Thymus (tissue), 11 donors: ENCODE results near the gene NEDD4L. TPM values are rescaled to one million over a fixed set of nuclear protein-coding genes. Genes with fewer than 3 reads are reported as not detected.

Source experiments
- DNase-seq, 9 donors: peaks; one replicate each; pipeline ENCODE4 v3.0.0-alpha.2; 2013; ENCODE audit warnings: low spot score in 9 of 9, low read depth in 6 of 9, missing footprints in 1 of 9
- H3K27ac ChIP-seq, 2 donors: one replicate each; pipeline ENCODE4 v1.5.1; 2013; ENCODE audit warnings: control low read depth in 1 of 2, low read depth in 1 of 2, low read length in 1 of 2, mild to moderate bottlenecking in 1 of 2, moderate library complexity in 1 of 2
- H3K27me3 ChIP-seq, 2 donors: one replicate each; pipeline ENCODE4 v1.5.1; 2013; ENCODE audit warnings: low read length in 1 of 2; ENCODE audit not compliant: control insufficient read depth in 2 of 2, insufficient read depth in 1 of 2
- H3K36me3 ChIP-seq, 2 donors: one replicate each; pipeline ENCODE4 v1.5.1; 2013; ENCODE audit warnings: low read length in 1 of 2, mild to moderate bottlenecking in 1 of 2, moderate library complexity in 1 of 2; ENCODE audit not compliant: control insufficient read depth in 2 of 2, insufficient read depth in 2 of 2
- H3K4me1 ChIP-seq, 2 donors: one replicate each; pipeline ENCODE4 v1.5.1; 2013; ENCODE audit warnings: low read length in 2 of 2; ENCODE audit not compliant: control insufficient read depth in 2 of 2, insufficient read depth in 2 of 2
- H3K4me3 ChIP-seq, 2 donors: one replicate each; pipeline ENCODE4 v1.5.1; 2013; ENCODE audit warnings: low read length in 2 of 2, control low read depth in 1 of 2, mild to moderate bottlenecking in 1 of 2
- H3K9me3 ChIP-seq, 2 donors: one replicate each; pipeline ENCODE4 v1.5.1; 2013; ENCODE audit warnings: low read length in 1 of 2, mild to moderate bottlenecking in 1 of 2; ENCODE audit not compliant: control insufficient read depth in 2 of 2, insufficient read depth in 1 of 2
- WGBS: extraction: QIAGEN DNeasy Blood & Tissue Kit; methylation state at CpG from one replicate; pipeline ENCODE4 v1.1.7; 2013; 5-methylcytosine and 5-hydroxymethylcytosine counted together
- polyA plus RNA-seq: library from polyadenylated mRNA; stranded (reverse); fragments of 200-250 nt; gene quantifications from one replicate; pipeline ENCODE4 v1.2.3, GENCODE V29; 2013
- total RNA-seq: library from RNA; stranded (reverse); fragments of 120-200 nt; gene quantifications from one replicate; pipeline ENCODE4 v1.2.4, GENCODE V29; 2013
- donor health status: healthy.

Gene NEDD4L
- total and polyA plus RNA-seq, 2 donors, result 6.5 to 11.8 TPM

DNA sequence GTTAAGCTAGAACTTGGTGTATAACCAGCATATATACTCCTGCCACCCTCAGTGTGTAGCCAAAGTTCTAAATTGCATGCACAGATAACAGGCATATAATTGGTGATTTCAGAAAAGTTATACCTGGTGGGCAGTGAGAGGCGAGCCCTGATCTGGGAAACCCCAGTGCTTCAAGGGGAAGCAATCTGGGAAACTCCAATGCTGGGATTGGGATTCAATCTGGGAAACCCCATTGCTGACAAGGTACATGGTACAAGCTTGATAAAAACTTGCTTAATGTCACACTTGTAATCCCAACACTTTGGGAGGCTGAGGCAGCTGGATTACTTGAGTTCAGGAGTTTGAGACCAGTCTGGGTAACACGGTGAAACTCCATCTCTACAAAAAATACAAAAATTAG is 147.6 kb downstream of the NEDD4L start:
- DNase-seq, result no peak
- Histone ChIP-seq H3K4me3 (no peak overlapping the region), H3K27ac (no peak overlapping the region), H3K36me3 (no peaks in the 10 kb centered on the region), H3K27me3 (peaks cover 0 to 17% of the 10 kb centered on the region in 2 donors), H3K4me1 (no peaks in the 10 kb centered on the region), H3K9me3 (no peaks in the 10 kb centered on the region)
- 96% methylated on average over 2 of the region's 2 CpGs for WGBS

DNA sequence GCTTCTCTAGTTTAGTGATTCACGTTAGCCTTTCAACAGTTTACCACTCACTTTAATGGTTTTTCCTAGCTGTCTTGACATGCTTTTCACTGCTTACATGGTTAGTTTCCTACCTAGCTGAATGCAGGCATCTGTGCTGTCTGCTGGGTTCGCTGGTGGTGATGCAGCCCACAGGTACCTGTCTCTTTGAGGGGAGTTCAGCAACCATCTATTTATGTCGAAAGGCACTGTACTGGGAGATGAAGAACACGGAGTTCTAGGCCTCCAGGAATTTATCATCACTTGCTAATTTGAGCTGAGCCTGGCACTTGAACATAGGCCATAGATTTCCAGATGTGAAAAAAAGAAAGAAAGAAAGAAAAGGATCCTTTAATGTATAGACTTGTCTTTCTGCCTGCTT is 148.5 kb downstream of the NEDD4L start:
- DNase-seq, result no peak
- Histone ChIP-seq H3K4me3 (no peak overlapping the region), H3K4me1 (no peaks in the 10 kb centered on the region), H3K27ac (no peak overlapping the region), H3K27me3 (peaks cover 0 to 17% of the 10 kb centered on the region in 2 donors), H3K9me3 (no peaks in the 10 kb centered on the region), H3K36me3 (no peaks in the 10 kb centered on the region)
- WGBS, result 94% methylated on average over 4 of the region's 4 CpGs

DNA sequence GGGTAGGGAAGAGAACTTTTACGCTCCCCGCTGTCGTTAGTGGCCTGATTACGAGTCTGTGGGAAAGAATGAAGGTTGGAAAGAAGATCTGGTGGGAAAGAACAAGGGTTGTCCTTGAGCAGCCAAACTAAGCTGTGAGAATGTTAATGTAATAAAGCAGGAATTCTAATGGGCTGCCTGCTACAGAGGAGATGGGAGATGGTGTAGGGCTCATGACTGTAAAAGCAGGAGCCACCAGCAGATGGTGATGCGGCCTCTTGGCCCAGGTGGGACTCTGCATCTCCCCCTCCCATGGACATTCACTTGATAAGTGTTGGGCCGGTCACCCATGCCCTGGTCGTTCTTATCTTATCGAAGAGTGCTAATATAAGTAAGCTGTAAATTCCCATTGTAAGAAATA is 150.0 kb downstream of the NEDD4L start:
- WGBS, result 95% methylated on average over 8 of the region's 8 CpGs

DNA sequence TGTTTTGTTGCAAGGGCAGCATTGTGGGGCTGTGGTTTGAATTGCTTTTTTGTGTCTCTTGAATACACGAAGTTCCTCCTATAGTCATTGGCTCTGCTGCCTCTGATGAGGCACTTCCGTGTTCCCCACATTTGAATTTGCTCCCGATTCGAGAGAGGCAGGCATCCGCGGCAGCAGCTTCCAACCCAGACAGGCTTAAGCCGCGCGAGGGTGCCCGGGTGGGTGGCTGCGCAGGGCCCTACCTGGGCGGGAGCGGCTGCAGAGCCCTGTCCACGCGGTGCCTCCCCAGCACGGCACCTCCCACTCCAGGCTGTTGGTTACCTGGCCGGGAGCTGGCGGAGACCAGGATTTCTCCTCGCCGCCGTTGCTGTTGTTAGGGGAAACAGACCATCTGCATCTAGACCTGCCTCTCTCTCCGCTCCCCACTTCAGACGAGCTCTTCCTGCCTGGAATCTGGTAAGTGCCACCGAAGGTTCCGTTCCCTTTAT is 151.3 kb downstream of the NEDD4L start:
- 4% methylated on average over 25 of the region's 25 CpGs for WGBS
- H3K4me3 ChIP-seq, result peak overlapping the region; percentile 16 to 19
- no peaks in the 10 kb centered on the region for H3K9me3 ChIP-seq
- no peak overlapping the region for H3K27ac ChIP-seq
- H3K36me3 ChIP-seq, result no peaks in the 10 kb centered on the region
- peak in 2 of 9 donors; percentile 4 to 27 for DNase-seq
- no peaks in the 10 kb centered on the region for H3K4me1 ChIP-seq
- H3K27me3 ChIP-seq, result peaks cover 0 to 17% of the 10 kb centered on the region in 2 donors

More for the DNA sequence above, 150.0 kb downstream of the NEDD4L start:
- no peak for DNase-seq
- Histone ChIP-seq H3K4me1 (no peaks in the 10 kb centered on the region), H3K36me3 (no peaks in the 10 kb centered on the region), H3K27ac (no peak overlapping the region), H3K9me3 (no peaks in the 10 kb centered on the region), H3K4me3 (no peak overlapping the region), H3K27me3 (peaks cover 0 to 17% of the 10 kb centered on the region in 2 donors)

DNA sequence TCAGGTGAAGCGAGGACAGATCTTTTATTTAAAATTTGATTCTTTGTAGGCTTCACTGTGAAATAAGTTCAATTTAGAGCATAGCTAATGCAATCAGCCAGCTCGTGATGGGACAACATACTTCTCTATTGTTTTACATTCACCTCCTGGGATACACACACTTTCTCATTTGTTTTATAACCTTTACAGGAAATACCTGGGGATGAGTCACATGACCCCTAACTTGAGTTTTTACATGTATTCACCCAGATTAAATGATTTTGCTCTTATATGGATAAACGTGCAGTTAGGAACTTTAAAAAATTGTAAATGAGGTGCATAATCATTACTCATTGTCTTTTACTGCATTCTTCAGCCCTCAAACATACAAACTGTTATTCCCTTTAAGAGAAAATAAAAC is 152.1 kb downstream of the NEDD4L start:
- WGBS, result 87% methylated on average over 3 of the region's 3 CpGs
- Histone ChIP-seq H3K27ac (no peak overlapping the region), H3K4me1 (no peaks in the 10 kb centered on the region), H3K9me3 (no peaks in the 10 kb centered on the region), H3K4me3 (no peak overlapping the region), H3K27me3 (peaks cover 0 to 17% of the 10 kb centered on the region in 2 donors), H3K36me3 (no peaks in the 10 kb centered on the region)
- no peak for DNase-seq

DNA sequence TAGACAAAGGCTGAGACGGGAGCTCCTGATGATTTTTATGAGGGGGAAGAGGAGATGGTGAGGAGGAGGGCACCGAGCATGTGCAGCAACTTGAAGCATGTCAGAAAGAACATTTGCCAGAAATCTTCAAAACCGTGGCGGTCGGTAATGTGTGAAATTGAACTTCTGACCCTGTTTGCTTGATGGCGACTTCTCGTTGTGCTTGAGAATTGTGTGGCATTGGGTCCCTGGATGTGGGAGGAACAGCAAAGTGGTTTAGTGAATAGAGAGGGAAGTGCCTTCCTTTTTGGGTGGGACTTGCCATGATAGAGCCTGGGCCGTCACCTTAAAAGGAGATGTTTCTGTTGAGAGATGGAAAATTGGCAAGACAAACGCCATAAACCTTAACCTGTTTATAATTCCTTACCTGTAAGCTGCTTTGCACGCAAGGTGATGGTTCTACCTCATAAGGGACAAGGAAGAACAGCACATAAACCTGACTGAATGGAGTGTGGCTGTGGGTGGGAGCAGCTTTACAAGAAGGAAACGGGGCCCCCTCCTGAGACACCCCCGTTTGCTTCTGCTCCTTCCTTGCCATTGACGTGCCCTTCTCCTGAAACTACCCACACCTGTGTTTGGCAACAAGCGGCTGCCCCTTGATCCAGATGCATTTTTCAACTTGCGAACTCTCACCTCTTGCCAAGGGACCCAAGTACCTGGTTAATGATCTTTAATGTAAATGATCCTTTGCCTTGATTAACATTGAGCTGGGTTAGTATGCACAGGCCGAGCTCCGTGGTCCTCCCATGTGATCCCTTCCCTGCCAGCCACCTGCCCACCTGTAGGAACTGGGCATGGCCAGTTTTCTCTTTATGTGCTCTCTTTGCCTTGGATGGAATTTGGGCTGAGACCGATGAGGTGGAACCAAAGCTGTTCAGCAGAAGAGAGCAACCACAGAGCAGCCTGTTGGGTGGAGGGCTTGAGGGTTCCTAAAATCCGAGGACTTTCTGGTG is 153.2 kb downstream of the NEDD4L start:
- H3K4me3 ChIP-seq, result no peak overlapping the region
- no peaks in the 10 kb centered on the region for H3K9me3 ChIP-seq
- no peak for DNase-seq
- H3K36me3 ChIP-seq, result no peaks in the 10 kb centered on the region
- H3K27me3 ChIP-seq, result peaks cover 0 to 17% of the 10 kb centered on the region in 2 donors
- no peak overlapping the region for H3K27ac ChIP-seq
- 94% methylated on average over 19 of the region's 19 CpGs for WGBS
- H3K4me1 ChIP-seq, result no peaks in the 10 kb centered on the region

DNA sequence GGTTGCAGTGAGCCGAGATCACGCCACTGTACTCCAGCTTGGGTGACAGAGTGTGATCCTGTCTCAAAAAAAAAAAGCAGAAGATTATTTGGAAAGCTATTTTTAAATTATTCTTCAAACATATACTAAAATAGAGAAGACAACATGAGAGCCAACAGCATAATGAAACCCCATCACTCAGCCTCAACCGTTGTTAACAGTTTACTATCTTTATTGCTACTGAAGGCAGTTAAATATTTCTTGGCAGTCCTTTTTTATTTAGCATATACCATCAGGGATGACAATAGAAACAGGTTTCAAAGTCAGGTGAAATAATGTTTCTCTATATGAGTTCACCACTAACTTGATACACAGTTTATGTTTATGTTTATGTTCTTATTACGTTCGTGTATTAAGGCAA is 157.2 kb downstream of the NEDD4L start:
- no peaks in the 10 kb centered on the region for H3K4me1 ChIP-seq
- H3K27ac ChIP-seq, result no peak overlapping the region
- whole genome bisulfite sequencing, result 90% methylated on average over 5 of the region's 5 CpGs
- no peaks in the 10 kb centered on the region for H3K9me3 ChIP-seq
- H3K27me3 ChIP-seq, result no peaks in the 10 kb centered on the region
- DNase-seq, result no peak
- H3K36me3 ChIP-seq, result no peaks in the 10 kb centered on the region
- no peak overlapping the region for H3K4me3 ChIP-seq

DNA sequence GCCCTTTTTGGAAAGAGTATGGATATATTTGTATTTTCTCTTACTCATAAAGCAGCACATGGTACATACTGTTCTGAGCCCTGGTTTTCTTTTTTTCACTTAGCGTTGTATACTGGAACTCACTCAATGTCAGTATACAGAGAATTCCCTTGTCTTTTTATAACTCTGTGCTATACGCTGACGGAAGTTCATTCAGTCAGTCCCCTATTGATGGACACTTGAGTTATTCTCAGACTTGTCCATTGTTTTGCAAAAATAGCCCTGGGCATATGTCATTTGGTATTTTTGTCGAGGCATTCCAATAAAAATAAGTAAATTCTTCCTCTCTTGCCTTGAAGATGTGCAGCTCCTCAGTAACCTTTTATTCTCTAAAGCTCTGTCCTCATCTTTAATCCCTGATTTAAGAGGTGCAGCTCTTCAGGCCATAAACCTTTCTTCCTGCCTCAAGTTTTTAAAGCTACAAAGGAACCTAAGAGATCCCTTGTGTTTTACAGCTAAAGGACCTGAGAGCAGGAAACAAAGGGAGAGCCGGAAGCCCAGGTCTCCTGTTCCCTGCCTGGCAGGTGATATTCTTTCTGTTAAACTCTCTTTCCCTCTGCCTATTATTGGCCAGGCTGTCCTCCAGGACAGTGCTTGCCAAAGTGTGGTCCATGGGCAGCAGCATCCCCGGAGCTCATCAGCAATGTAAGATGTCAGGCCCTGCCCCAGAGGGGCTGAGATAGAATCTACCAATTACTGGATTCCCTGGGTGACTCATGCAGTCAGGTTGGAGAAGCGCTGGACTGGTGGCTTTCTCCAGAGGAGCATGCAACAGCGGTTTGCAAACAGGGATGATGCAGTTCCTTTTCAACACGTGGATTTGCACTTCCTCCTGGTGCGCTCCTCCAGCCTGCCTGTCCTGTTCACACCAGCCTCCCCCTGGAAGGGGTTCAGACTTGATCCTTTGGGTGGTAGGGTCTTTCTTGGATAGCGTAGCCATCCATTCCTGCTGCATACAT is 158.0 kb downstream of the NEDD4L start:
- Histone ChIP-seq H3K27me3 (no peaks in the 10 kb centered on the region), H3K27ac (no peak overlapping the region), H3K36me3 (no peaks in the 10 kb centered on the region), H3K9me3 (no peaks in the 10 kb centered on the region), H3K4me3 (no peak overlapping the region), H3K4me1 (no peaks in the 10 kb centered on the region)
- DNase-seq, result no peak
- 87% methylated on average over 11 of the region's 11 CpGs for WGBS
